Neural cell (in vitro differentiated cells): ENCODE measurements around the gene LRRIQ3. TPM values are rescaled to one million over a fixed set of nuclear protein-coding genes. Genes with fewer than 3 reads are reported as not detected.

Experiments used
- H2AFZ ChIP-seq: fragments of 200-600, 300-800 bp; sonication (generic), shearing (Covaris generic); 2 replicates; pipeline ENCODE4 v1.6.0; 2014; ENCODE audit warnings: low read depth, mild to moderate bottlenecking, antibody characterized with exemption, low read length, moderate library complexity
- H3F3A ChIP-seq: fragments of 200-600 bp; shearing (Covaris generic); 2 replicates; pipeline ENCODE4 v1.6.1; 2016; ENCODE audit warnings: mild to moderate bottlenecking, moderate library complexity, mixed read lengths, antibody characterized with exemption, low read length; ENCODE audit not compliant: insufficient read depth, poor library complexity, severe bottlenecking
- H3K27ac ChIP-seq: fragments of 200-600, 300-800 bp; sonication (generic), shearing (Covaris generic); 2 replicates; pipeline ENCODE4 v1.5.1; 2014; ENCODE audit warnings: mild to moderate bottlenecking, low read length, moderate library complexity
- H3K27me3 ChIP-seq: fragments of 300-800, 200-600 bp; sonication (generic), shearing (Covaris generic); 2 replicates; pipeline ENCODE4 v1.6.0; 2014; ENCODE audit warnings: mild to moderate bottlenecking, low read depth, low read length, moderate library complexity; ENCODE audit not compliant: insufficient read depth
- H3K36me3 ChIP-seq: fragments of 300-800, 200-600 bp; sonication (generic), shearing (Covaris generic); 2 replicates; pipeline ENCODE4 v1.5.1; 2014; ENCODE audit warnings: mild to moderate bottlenecking, antibody characterized with exemption, low read length, moderate library complexity; ENCODE audit not compliant: insufficient read depth
- H3K4me2 ChIP-seq: fragments of 300-800, 200-600 bp; sonication (generic), shearing (Covaris generic); 2 replicates; pipeline ENCODE4 v1.6.0; 2014; ENCODE audit warnings: mild to moderate bottlenecking, low read length
- H3K4me3 ChIP-seq: fragments of 300-800, 200-600 bp; sonication (generic), shearing (Covaris generic); 2 replicates; pipeline ENCODE4 v1.5.1; 2014; ENCODE audit warnings: mild to moderate bottlenecking, low read length, moderate library complexity
- H3K79me2 ChIP-seq: fragments of 200-600 bp; shearing (Covaris generic); replicated peaks from 2 replicates; pipeline ENCODE4 v1.6.0; 2014; ENCODE audit warnings: mild to moderate bottlenecking, low read length, moderate library complexity; ENCODE audit not compliant: insufficient read depth
- H3K9ac ChIP-seq: fragments of 300-800, 200-600 bp; sonication (generic), shearing (Covaris generic); 2 replicates; pipeline ENCODE4 v1.6.1; 2016; ENCODE audit warnings: mild to moderate bottlenecking, low read length, mixed read lengths
- H3K9me2 ChIP-seq: fragments of 200-600 bp; shearing (Covaris generic); 2 replicates; pipeline ENCODE4 v1.6.1; 2016; ENCODE audit warnings: mild to moderate bottlenecking, low read length, mixed read lengths; ENCODE audit not compliant: insufficient read depth
- H3K9me3 ChIP-seq: fragments of 200-600, 300-800 bp; sonication (generic), shearing (Covaris generic); 2 replicates; pipeline ENCODE4 v1.6.1; 2016; ENCODE audit warnings: mild to moderate bottlenecking, mixed run types, low read length, moderate library complexity, mixed read lengths
- H4K20me1 ChIP-seq: fragments of 200-600 bp; shearing (Covaris generic); 2 replicates; pipeline ENCODE4 v1.6.1; 2016; ENCODE audit warnings: mild to moderate bottlenecking, mixed run types; ENCODE audit not compliant: insufficient read depth
- CTCF ChIP-seq: fragments of 450-650 bp; IDR thresholded peaks from 2 replicates; pipeline ENCODE4 v1.5.1; 2014; ENCODE audit warnings: antibody characterized with exemption, mild to moderate bottlenecking, moderate library complexity; ENCODE audit not compliant: poor library complexity, severe bottlenecking
- EP300 ChIP-seq: fragments of 450-650 bp; conservative IDR thresholded peaks from 2 replicates; pipeline ENCODE4 v1.6.1; 2014; ENCODE audit warnings: antibody characterized with exemption, mild to moderate bottlenecking, moderate library complexity; ENCODE audit not compliant: poor library complexity, severe bottlenecking
- EZH2 ChIP-seq: fragments of 200-600, 300-800 bp; shearing (Covaris generic), sonication (generic); IDR thresholded peaks from 2 replicates; pipeline ENCODE4 v1.6.1; 2014; ENCODE audit warnings: antibody characterized with exemption, low read length, borderline replicate concordance, mild to moderate bottlenecking; ENCODE audit not compliant: insufficient read depth, poor library complexity, severe bottlenecking
- MXI1 ChIP-seq: fragments of 450-650 bp; conservative IDR thresholded peaks from 2 replicates; pipeline ENCODE4 v1.6.1; 2014; ENCODE audit warnings: antibody characterized with exemption, mild to moderate bottlenecking; ENCODE audit not compliant: poor library complexity, severe bottlenecking
- POLR2AphosphoS5 ChIP-seq: IDR thresholded peaks from 2 replicates; pipeline ENCODE4 v1.6.1; 2012
- RAD21 ChIP-seq: fragments of 450-650 bp; conservative IDR thresholded peaks from 2 replicates; pipeline ENCODE4 v1.6.1; 2014; ENCODE audit warnings: antibody characterized with exemption, mild to moderate bottlenecking, moderate library complexity
- REST ChIP-seq: IDR thresholded peaks from 2 replicates; pipeline ENCODE4 v1.6.1; 2012; ENCODE audit warnings: borderline replicate concordance
- SMC3 ChIP-seq: fragments of 450-650 bp; conservative IDR thresholded peaks from 2 replicates; pipeline ENCODE4 v1.6.1; 2014; ENCODE audit warnings: antibody characterized with exemption, mild to moderate bottlenecking, moderate library complexity; ENCODE audit not compliant: poor library complexity
- TAF1 ChIP-seq: IDR thresholded peaks from 2 replicates; pipeline ENCODE4 v1.6.1; 2012; ENCODE audit warnings: low read depth
- polyA plus RNA-seq: library from polyadenylated mRNA; depleted of rRNA; stranded (reverse); fragments of >200 nt; gene quantifications from 2 replicates; pipeline ENCODE4 v1.2.3, GENCODE V29; 2014

Gene LRRIQ3
- polyA plus RNA-seq, 1 donor from 2014 or later = not detected

GRCh38 chr1:74065081-74065480 lies 132.9 kb downstream of the LRRIQ3 start:
- no peaks in the 10 kb centered on the region for H3K9me3 ChIP-seq
- H3K4me3 ChIP-seq = no peak overlapping the region
- H3K9me2 ChIP-seq = no peaks in the 10 kb centered on the region
- no peaks in the 10 kb centered on the region for H3K36me3 ChIP-seq
- H3K79me2 ChIP-seq = no peaks in the 10 kb centered on the region
- no peaks in the 10 kb centered on the region for H4K20me1 ChIP-seq
- no peak overlapping the region for H3K9ac ChIP-seq
- H3K27ac ChIP-seq = no peak overlapping the region
- H2AFZ ChIP-seq = no peak overlapping the region
- H3K4me2 ChIP-seq = no peak overlapping the region
- no peaks in the 10 kb centered on the region for H3K27me3 ChIP-seq
- TF ChIP-seq SMC3 (no peak), RAD21 (no peak), MXI1 (no peak), EZH2 (no peak), TAF1 (no peak), POLR2AphosphoS5 (no peak), REST (no peak), CTCF (no peak), EP300 (no peak)
- H3F3A ChIP-seq = no peaks in the 10 kb centered on the region

- TF ChIP-seq SMC3 = no peak
- TF ChIP-seq EP300 = no peak
- TF ChIP-seq MXI1 = no peak
- no peak for TF ChIP-seq EZH2
- no peak for TF ChIP-seq TAF1
- TF ChIP-seq CTCF = no peak
- Histone ChIP-seq H3K9ac (no peak overlapping the region), H3K79me2 (no peaks in the 10 kb centered on the region), H3K9me2 (no peaks in the 10 kb centered on the region), H4K20me1 (no peaks in the 10 kb centered on the region), H3F3A (no peaks in the 10 kb centered on the region), H3K27ac (no peak overlapping the region), H3K36me3 (no peaks in the 10 kb centered on the region), H3K4me2 (no peak overlapping the region), H3K9me3 (no peaks in the 10 kb centered on the region), H2AFZ (no peak overlapping the region), H3K27me3 (no peaks in the 10 kb centered on the region), H3K4me3 (no peak overlapping the region)
Measured at GRCh38 chr1:74057719-74058118, 140.3 kb downstream of the LRRIQ3 start.
